WI38 (cell line): ENCODE results near the gene PLEKHF1.

Source experiments
- H3K4me3 ChIP-seq: 2 replicates; pipeline ENCODE4 v1.5.1; 2011; ENCODE audit warnings: low read depth, mild to moderate bottlenecking, control low read depth, low read length
- TF ChIP-seq, protein P1 (sequence below): IDR thresholded peaks from 2 replicates; pipeline ENCODE4 v1.5.1; 2012; ENCODE audit warnings: low read depth, mild to moderate bottlenecking, control low read depth, low read length

PLEKHF1 gene

DNA sequence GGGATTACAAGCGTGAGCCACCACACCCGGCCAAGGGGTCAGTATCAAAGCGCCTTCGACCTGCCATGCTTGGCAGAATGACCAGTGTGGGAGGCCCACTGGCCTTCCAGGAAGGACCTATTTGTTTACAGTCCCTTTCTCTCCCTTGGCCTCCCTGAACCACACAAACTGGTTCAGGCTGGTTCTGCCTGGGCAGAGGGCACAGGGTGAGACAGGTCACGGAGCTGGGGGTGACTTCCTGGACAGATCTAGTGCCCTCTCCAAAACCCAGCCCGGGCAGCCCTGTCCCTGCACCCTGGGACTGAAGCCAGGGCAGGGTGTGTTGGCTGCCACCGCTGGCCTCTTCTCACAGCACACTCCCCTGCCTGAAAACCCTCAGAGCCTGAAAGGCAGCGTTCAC lies 11.3 kb downstream of the PLEKHF1 start:
- no peak overlapping the region for H3K4me3 ChIP-seq
- TF ChIP-seq, protein P1, sequence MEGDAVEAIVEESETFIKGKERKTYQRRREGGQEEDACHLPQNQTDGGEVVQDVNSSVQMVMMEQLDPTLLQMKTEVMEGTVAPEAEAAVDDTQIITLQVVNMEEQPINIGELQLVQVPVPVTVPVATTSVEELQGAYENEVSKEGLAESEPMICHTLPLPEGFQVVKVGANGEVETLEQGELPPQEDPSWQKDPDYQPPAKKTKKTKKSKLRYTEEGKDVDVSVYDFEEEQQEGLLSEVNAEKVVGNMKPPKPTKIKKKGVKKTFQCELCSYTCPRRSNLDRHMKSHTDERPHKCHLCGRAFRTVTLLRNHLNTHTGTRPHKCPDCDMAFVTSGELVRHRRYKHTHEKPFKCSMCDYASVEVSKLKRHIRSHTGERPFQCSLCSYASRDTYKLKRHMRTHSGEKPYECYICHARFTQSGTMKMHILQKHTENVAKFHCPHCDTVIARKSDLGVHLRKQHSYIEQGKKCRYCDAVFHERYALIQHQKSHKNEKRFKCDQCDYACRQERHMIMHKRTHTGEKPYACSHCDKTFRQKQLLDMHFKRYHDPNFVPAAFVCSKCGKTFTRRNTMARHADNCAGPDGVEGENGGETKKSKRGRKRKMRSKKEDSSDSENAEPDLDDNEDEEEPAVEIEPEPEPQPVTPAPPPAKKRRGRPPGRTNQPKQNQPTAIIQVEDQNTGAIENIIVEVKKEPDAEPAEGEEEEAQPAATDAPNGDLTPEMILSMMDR = no peak

- TF ChIP-seq, protein P1 = no peak
- no peak overlapping the region for H3K4me3 ChIP-seq
Observed at GRCh38 chr19:29677001-29677817, 11.9 kb downstream of the PLEKHF1 start.

DNA sequence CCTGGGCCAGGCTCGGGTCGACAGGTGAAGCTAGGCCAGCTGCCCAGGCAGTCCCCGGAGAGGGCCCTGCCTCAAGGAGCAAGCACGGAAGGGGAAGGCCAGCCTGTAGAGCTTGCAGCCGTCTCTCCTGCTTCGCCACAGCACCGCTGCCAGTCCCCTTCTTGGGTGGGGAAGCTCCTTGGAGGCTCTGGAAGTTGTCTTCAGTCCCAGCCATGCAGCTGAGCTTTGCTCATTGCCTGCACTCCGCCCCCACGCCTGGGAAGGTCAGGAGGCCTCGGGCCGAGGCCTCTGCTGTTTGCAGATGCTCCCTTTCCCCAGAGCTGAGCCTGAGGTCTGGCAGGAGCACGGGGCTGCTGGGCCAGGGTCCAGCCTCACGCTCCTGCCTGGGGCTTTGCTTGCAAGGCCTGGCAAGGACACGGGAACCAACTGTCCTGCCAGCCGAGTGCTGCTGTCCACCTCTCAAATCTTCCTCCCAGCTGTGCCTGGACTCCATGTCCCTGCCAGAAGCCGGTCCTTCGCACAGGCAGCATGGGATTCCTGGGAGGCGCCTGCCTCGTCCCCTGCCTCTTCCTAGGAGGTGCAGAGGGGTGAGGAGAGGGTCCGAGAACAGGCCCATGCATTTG lies 13.3 kb downstream of the PLEKHF1 start:
- TF ChIP-seq, protein P1 = no peak

GRCh38 chr19:29679598-29680210 lies 14.4 kb downstream of the PLEKHF1 start:
- no peak overlapping the region for H3K4me3 ChIP-seq
- TF ChIP-seq, protein P1 = no peak

More for the DNA sequence above, 13.3 kb downstream of the PLEKHF1 start:
- H3K4me3 ChIP-seq = no peak overlapping the region

DNA sequence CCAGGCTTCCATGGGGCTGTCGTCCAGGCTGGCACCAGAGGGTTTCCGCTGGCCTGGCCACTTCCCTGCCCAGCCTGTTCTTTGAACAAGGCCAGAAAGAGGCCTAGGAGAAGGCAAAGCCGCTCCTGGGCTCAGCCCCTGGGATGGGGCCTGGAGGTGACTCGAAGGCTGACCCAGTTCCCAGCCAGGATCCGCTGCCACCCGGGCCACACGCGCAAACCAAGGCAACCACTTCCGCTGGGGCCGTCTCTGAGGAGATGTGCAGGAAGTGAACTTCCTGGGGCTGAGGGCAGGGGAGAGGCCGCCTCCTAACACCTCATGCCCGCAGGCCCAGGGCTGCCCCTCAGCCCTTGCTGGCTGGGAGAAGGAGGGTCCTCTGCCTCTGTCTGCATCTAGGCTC lies 15.2 kb downstream of the PLEKHF1 start:
- TF ChIP-seq, protein P1 = no peak

DNA sequence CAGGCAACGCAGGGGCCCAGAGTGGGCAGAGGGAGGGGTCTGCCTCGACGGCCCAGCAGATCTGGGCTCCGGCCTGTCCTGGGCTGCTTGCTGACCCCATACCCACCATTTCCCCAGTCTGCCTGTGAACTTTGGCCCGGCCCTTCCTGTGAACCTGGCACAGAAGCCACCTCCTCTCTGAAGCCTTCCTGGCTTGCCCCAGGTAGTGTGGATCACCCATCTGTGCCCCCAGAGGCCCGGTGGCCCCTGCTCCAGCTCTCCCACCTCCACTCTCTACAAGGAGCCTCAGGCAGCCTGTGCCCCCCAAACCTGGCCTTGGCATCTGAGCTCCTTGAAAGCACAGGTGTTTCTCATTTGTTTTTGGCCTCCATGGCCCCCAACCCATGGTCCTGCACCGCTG lies 15.7 kb downstream of the PLEKHF1 start:
- TF ChIP-seq, protein P1 = no peak
- H3K4me3 ChIP-seq = no peak overlapping the region

More for the DNA sequence above, 15.2 kb downstream of the PLEKHF1 start:
- H3K4me3 ChIP-seq = no peak overlapping the region
